CD4-positive, alpha-beta T cell (primary cell): ENCODE results near the gene KCNJ2. TPM values are rescaled to one million over a fixed set of nuclear protein-coding genes. Genes with fewer than 3 reads are reported as not detected.

ENCODE experiments used
- ATAC-seq: fragments of 200-7000 bp; cut with Tn5 transposase; one replicate; pipeline ENCODE4 v1.10.0; 2022; ENCODE audit warnings: mild to moderate bottlenecking; ENCODE audit not compliant: poor library complexity
- CTCF ChIA-PET: fragments of 350-600 bp; sonication (Branson Sonifier 250); formaldehyde crosslinking; loops from one replicate; lab custom pipeline; 2021; ENCODE audit warnings: antibody characterized with exemption, inconsistent platforms; lab: Charles Lee
- POLR2A ChIA-PET: fragments of 350-600 bp; sonication (Branson Sonifier 250); formaldehyde crosslinking; loops from one replicate; lab custom pipeline; 2021; ENCODE audit warnings: antibody characterized with exemption, inconsistent platforms; lab: Charles Lee
- DNase-seq, 14 experiments: peaks; one replicate each; pipeline ENCODE4 v3.0.0-alpha.2; 2013 to 2020; ENCODE audit warnings: mixed read lengths in 2 of 14
- H3K27ac ChIP-seq, 2 donors: one replicate each; pipeline versions ENCODE4 v1.5.1 to v1.7.0; 2013; ENCODE audit warnings: low read length in 2 of 2, low read depth in 1 of 2, mild to moderate bottlenecking in 1 of 2
- H3K27me3 ChIP-seq, 2 experiments: 1 replicate in 1 of 2; 2 replicates in 1 of 2; pipeline versions ENCODE4 v1.6.1 to v1.7.0; 2013; ENCODE audit warnings: low read length in 2 of 2, control low read depth in 1 of 2, mild to moderate bottlenecking in 1 of 2, moderate library complexity in 1 of 2; ENCODE audit not compliant: insufficient read depth in 2 of 2, control insufficient read depth in 1 of 2
- H3K36me3 ChIP-seq: one replicate; pipeline ENCODE4 v1.6.1; 2013; ENCODE audit warnings: low read length, control low read depth; ENCODE audit not compliant: insufficient read depth
- H3K4me1 ChIP-seq: one replicate; pipeline ENCODE4 v1.6.1; 2013; ENCODE audit warnings: low read length, control low read depth; ENCODE audit not compliant: insufficient read depth
- H3K4me3 ChIP-seq: one replicate; pipeline ENCODE4 v1.5.1; 2013; ENCODE audit warnings: mild to moderate bottlenecking, low read length, moderate library complexity
- H3K9me3 ChIP-seq, 2 experiments: 1 replicate in 1 of 2; 2 replicates in 1 of 2; pipeline versions ENCODE4 v1.6.1 to v1.7.0; 2013; ENCODE audit warnings: low read length in 2 of 2, mild to moderate bottlenecking in 2 of 2, control low read depth in 1 of 2, moderate library complexity in 1 of 2; ENCODE audit not compliant: control insufficient read depth in 1 of 2, insufficient read depth in 1 of 2
- H3K27ac Mint-ChIP-seq: one replicate; pipeline ENCODE4 v1.8.0; 2020; ENCODE audit warnings: mixed read lengths
- H3K27me3 Mint-ChIP-seq: one replicate; pipeline ENCODE4 v1.8.0; 2021; ENCODE audit warnings: mixed read lengths
- H3K36me3 Mint-ChIP-seq: one replicate; pipeline ENCODE4 v1.8.0; 2021; ENCODE audit warnings: low read depth, mixed read lengths
- H3K4me1 Mint-ChIP-seq: one replicate; pipeline ENCODE4 v1.8.0; 2021; ENCODE audit warnings: low read depth, mixed read lengths
- H3K4me3 Mint-ChIP-seq: one replicate; pipeline ENCODE4 v1.8.0; 2020; ENCODE audit warnings: mild to moderate bottlenecking, mixed read lengths
- H3K9me3 Mint-ChIP-seq: one replicate; pipeline ENCODE4 v1.8.0; 2020; ENCODE audit warnings: mixed read lengths
- intact Hi-C, 2 experiments: fragments of 100-400 bp; cut with DNase I in 1 of 2; cut with micrococcal nuclease in 1 of 2; formaldehyde crosslinking; loops; one replicate each; pipeline versions ENCODE4 v1.15.1 to v1.9.0; 2023 to 2025; cut with DNase I, micrococcal nuclease
- total RNA-seq, 174 experiments: library from RNA in 2 of 174; stranded (reverse) in 2 of 174; gene quantifications; one replicate each; pipeline ENCODE4 v1.2.3 and lab custom pipeline; 2021 to 2026
- TF ChIP-seq, protein P1 (sequence below): fragments of 200-600 bp; IDR thresholded peaks from one replicate; pipeline ENCODE4 v1.8.0; 2022; ENCODE audit warnings: antibody characterized with exemption, mild to moderate bottlenecking

The KCNJ2 gene
- total RNA-seq, 2 experiments from 2014 or later = not detected

DNA sequence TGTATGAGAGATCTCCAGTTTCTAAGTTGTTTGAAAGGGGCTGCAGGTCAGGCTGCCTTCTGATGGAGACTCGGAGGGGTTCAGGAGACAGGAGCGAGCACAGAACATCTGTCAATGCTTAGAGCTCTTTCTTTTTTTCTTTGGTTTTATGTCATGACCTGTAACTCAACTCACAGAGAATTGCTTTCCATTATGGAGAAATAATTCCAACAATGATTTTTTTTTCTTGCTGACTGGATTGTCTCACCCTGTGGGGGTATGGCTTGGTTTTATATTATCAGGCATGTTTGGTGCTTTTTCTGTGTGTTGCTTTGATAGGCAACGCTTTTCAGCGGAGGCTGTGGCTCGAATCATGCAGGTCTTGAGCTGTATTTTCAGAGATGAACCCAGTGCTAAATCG is 10.7 kb upstream of the KCNJ2 start:
- DNase-seq (no peak), ATAC-seq (no peak)
- no peaks in the 10 kb centered on the region for H3K4me1 Mint-ChIP-seq
- no peak overlapping the region for H3K27ac Mint-ChIP-seq
- no peaks in the 10 kb centered on the region for H3K36me3 ChIP-seq
- no peaks in the 10 kb centered on the region for H3K36me3 Mint-ChIP-seq
- H3K9me3 ChIP-seq = no peaks in the 10 kb centered on the region
- ChIA-PET CTCF (no interaction called here), POLR2A (no interaction called here)
- no peaks in the 10 kb centered on the region for H3K27me3 ChIP-seq
- H3K4me3 Mint-ChIP-seq = no peak overlapping the region
- H3K4me1 ChIP-seq = no peaks in the 10 kb centered on the region
- H3K9me3 Mint-ChIP-seq = no peaks in the 10 kb centered on the region
- intact Hi-C loops = no loop called here
- TF ChIP-seq, protein P1, sequence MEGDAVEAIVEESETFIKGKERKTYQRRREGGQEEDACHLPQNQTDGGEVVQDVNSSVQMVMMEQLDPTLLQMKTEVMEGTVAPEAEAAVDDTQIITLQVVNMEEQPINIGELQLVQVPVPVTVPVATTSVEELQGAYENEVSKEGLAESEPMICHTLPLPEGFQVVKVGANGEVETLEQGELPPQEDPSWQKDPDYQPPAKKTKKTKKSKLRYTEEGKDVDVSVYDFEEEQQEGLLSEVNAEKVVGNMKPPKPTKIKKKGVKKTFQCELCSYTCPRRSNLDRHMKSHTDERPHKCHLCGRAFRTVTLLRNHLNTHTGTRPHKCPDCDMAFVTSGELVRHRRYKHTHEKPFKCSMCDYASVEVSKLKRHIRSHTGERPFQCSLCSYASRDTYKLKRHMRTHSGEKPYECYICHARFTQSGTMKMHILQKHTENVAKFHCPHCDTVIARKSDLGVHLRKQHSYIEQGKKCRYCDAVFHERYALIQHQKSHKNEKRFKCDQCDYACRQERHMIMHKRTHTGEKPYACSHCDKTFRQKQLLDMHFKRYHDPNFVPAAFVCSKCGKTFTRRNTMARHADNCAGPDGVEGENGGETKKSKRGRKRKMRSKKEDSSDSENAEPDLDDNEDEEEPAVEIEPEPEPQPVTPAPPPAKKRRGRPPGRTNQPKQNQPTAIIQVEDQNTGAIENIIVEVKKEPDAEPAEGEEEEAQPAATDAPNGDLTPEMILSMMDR = no peak
- no peak overlapping the region for H3K27ac ChIP-seq
- H3K4me3 ChIP-seq = no peak overlapping the region
- no peaks in the 10 kb centered on the region for H3K27me3 Mint-ChIP-seq

DNA sequence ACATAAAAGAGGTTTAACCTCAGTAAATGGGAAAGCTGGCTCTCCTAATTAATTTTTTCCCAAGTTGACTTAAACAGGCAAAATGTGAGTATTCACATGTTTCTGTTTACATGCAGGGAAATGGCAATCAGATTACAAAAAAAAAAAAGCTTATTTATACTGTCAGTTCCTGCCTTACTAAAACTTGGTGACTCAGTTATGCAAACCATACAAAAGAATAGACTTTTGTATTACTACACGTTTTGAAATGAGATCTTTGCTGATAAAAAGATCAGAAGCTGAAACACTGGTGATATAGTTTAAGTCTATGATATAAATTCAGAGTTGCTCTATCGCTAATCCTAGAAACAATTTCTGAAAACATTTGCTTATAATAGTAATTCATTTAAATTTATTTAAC is 9.4 kb upstream of the KCNJ2 start:
- H3K4me1 Mint-ChIP-seq = no peaks in the 10 kb centered on the region

DNA sequence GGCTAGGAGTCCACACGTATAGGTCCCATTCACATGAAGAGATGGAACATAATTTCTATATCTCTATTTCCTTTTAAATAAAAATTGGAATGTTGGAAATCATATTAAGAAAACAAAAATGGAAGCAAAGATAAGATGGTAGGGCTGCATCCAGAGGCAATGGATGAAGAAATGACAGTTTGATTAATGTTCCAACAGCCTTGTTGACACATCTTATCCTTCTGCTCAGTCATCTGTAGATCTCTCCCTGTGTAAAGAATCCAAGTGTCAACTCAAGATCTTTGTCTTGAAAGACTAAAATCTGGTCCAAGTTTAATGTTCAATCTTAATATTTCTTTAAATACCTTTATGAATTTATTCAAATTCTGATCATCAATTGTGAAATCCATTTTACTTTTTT is 7.8 kb upstream of the KCNJ2 start:
- TF ChIP-seq, protein P1 = no peak
- intact Hi-C loops = loop anchor here in 1 of 2 experiments (10.0 kb wide), 1 partner anchor 57 kb away; no protein-coding TSS in a partner anchor
- no peaks in the 10 kb centered on the region for H3K9me3 ChIP-seq
- CTCF ChIA-PET = no interaction called here
- Mint-ChIP-seq H3K4me1 (no peaks in the 10 kb centered on the region), H3K27ac (no peak overlapping the region), H3K4me3 (no peak overlapping the region), H3K9me3 (no peaks in the 10 kb centered on the region), H3K27me3 (peaks cover 9% of the 10 kb centered on the region), H3K36me3 (no peaks in the 10 kb centered on the region)
- no peaks in the 10 kb centered on the region for H3K36me3 ChIP-seq
- no peak overlapping the region for H3K27ac ChIP-seq
- H3K27me3 ChIP-seq = no peaks in the 10 kb centered on the region
- no peak overlapping the region for H3K4me3 ChIP-seq
- ATAC-seq = no peak
- no peaks in the 10 kb centered on the region for H3K4me1 ChIP-seq
- DNase-seq = no peak
- POLR2A ChIA-PET = no interaction called here

More for the DNA sequence above, 9.4 kb upstream of the KCNJ2 start:
- TF ChIP-seq, protein P1 = no peak
- Histone ChIP-seq H3K4me1 (no peaks in the 10 kb centered on the region), H3K9me3 (no peaks in the 10 kb centered on the region), H3K27me3 (no peaks in the 10 kb centered on the region), H3K4me3 (no peak overlapping the region), H3K27ac (no peak overlapping the region), H3K36me3 (no peaks in the 10 kb centered on the region)
- no peak for DNase-seq
- no peaks in the 10 kb centered on the region for H3K27me3 Mint-ChIP-seq
- H3K36me3 Mint-ChIP-seq = no peaks in the 10 kb centered on the region
- POLR2A ChIA-PET = no interaction called here
- CTCF ChIA-PET = no interaction called here
- H3K4me3 Mint-ChIP-seq = no peak overlapping the region
- H3K27ac Mint-ChIP-seq = no peak overlapping the region
- no peak for ATAC-seq
- intact Hi-C loops = loop anchor here in 1 of 2 experiments (10.0 kb wide), 1 partner anchor 55 kb away; no protein-coding TSS in a partner anchor
- H3K9me3 Mint-ChIP-seq = no peaks in the 10 kb centered on the region
